ENCODE results near the gene FANCC.

GRCh38 chr9:95188459-95188858 lies 129.1 kb downstream of the FANCC start:
- TF ChIP-seq MAX (IDR thresholded peaks at IDR 0.05) (no peak), ZBTB7A (IDR thresholded peaks at IDR 0.05; ENCODE audit: low read depth) (no peak), CEBPB (IDR thresholded peaks at IDR 0.05) (no peak), EGR1 (IDR thresholded peaks at IDR 0.05) (no peak), RAD21 (IDR thresholded peaks at IDR 0.05; ENCODE audit: low read depth) (no peak), EP300 (IDR thresholded peaks at IDR 0.05; ENCODE audit: borderline replicate concordance) (no peak), NFIC (IDR thresholded peaks at IDR 0.05) (no peak), TAF1 (IDR thresholded peaks at IDR 0.05; ENCODE audit: low read depth) (no peak)
- TF ChIP-seq, protein P1, sequence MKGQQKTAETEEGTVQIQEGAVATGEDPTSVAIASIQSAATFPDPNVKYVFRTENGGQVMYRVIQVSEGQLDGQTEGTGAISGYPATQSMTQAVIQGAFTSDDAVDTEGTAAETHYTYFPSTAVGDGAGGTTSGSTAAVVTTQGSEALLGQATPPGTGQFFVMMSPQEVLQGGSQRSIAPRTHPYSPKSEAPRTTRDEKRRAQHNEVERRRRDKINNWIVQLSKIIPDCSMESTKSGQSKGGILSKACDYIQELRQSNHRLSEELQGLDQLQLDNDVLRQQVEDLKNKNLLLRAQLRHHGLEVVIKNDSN (IDR thresholded peaks at IDR 0.05) = no peak
- TF ChIP-seq, protein P2, sequence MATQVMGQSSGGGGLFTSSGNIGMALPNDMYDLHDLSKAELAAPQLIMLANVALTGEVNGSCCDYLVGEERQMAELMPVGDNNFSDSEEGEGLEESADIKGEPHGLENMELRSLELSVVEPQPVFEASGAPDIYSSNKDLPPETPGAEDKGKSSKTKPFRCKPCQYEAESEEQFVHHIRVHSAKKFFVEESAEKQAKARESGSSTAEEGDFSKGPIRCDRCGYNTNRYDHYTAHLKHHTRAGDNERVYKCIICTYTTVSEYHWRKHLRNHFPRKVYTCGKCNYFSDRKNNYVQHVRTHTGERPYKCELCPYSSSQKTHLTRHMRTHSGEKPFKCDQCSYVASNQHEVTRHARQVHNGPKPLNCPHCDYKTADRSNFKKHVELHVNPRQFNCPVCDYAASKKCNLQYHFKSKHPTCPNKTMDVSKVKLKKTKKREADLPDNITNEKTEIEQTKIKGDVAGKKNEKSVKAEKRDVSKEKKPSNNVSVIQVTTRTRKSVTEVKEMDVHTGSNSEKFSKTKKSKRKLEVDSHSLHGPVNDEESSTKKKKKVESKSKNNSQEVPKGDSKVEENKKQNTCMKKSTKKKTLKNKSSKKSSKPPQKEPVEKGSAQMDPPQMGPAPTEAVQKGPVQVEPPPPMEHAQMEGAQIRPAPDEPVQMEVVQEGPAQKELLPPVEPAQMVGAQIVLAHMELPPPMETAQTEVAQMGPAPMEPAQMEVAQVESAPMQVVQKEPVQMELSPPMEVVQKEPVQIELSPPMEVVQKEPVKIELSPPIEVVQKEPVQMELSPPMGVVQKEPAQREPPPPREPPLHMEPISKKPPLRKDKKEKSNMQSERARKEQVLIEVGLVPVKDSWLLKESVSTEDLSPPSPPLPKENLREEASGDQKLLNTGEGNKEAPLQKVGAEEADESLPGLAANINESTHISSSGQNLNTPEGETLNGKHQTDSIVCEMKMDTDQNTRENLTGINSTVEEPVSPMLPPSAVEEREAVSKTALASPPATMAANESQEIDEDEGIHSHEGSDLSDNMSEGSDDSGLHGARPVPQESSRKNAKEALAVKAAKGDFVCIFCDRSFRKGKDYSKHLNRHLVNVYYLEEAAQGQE (IDR thresholded peaks at IDR 0.05; ENCODE audit: low read depth) = no peak

Data from Ishikawa (cell line).